Activated B cell treated with CpG ODN at 0.5 μM for 24 hours (primary cell): ENCODE data around the gene CRACDL. TPM values are rescaled to one million over a fixed set of nuclear protein-coding genes. Genes with fewer than 3 reads are reported as not detected.

Source experiments
- ATAC-seq: fragments of 200-7000 bp; cut with Tn5 transposase; one replicate; pipeline ENCODE4 v1.10.0; 2021; ENCODE audit warnings: low read depth, mild to moderate bottlenecking, moderate library complexity
- CTCF ChIA-PET: fragments of 350-600 bp; sonication (Branson Sonifier 250); formaldehyde crosslinking; loops from one replicate; lab custom pipeline; 2021; ENCODE audit warnings: antibody characterized with exemption; lab: Charles Lee
- POLR2A ChIA-PET: fragments of 350-600 bp; sonication (Branson Sonifier 250); formaldehyde crosslinking; loops from one replicate; lab custom pipeline; 2021; ENCODE audit warnings: antibody characterized with exemption; lab: Charles Lee
- DNase-seq: peaks from one replicate; pipeline ENCODE4 v3.0.0; 2022
- H3K27ac Mint-ChIP-seq: one replicate; pipeline ENCODE4 v1.8.0; 2020; ENCODE audit warnings: mixed read lengths
- H3K27me3 Mint-ChIP-seq: one replicate; pipeline ENCODE4 v1.8.0; 2021; ENCODE audit warnings: mixed read lengths
- H3K36me3 Mint-ChIP-seq: one replicate; pipeline ENCODE4 v1.8.0; 2021; ENCODE audit warnings: low read depth, mixed read lengths
- H3K4me1 Mint-ChIP-seq: one replicate; pipeline ENCODE4 v1.8.0; 2021; ENCODE audit warnings: mixed read lengths
- H3K4me3 Mint-ChIP-seq: one replicate; pipeline ENCODE4 v1.8.0; 2020; ENCODE audit warnings: mild to moderate bottlenecking, mixed read lengths
- H3K9me3 Mint-ChIP-seq: one replicate; pipeline ENCODE4 v1.8.0; 2020; ENCODE audit warnings: mixed read lengths
- intact Hi-C: fragments of 100-400 bp; cut with micrococcal nuclease; formaldehyde crosslinking; loops from one replicate; pipeline ENCODE4 v1.15.1; 2024
- total RNA-seq: library from RNA; stranded (reverse); gene quantifications from 2 replicates; pipeline ENCODE4 v1.2.3, GENCODE V29; 2022
- TF ChIP-seq, protein P1 (sequence below): fragments of 200-600 bp; IDR thresholded peaks from one replicate; pipeline ENCODE4 v1.8.0; 2022; ENCODE audit warnings: antibody characterized with exemption, mild to moderate bottlenecking

CRACDL gene
- total RNA-seq, 1 donor from 2014 or later: not detected

DNA sequence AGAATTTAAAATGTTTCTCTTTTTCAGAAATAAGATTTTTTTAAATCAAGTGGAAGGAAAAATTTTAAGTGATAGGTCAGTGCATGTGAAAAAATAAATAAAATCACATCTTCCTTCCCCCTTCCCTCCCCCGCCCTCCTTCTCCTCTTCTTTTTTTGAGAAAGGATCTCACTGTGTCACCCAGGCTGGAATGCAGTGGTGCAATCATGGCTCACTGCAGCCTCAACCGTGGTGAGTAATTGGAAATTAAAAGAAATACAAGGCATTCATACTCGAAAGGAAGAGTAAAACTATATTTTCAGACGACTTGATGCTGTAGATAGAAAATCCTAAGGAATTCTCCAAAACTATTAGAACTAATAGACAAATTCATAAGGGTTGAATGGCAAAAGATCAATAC, 16.9 kb upstream of the CRACDL start:
- Mint-ChIP-seq H3K36me3 (no peaks in the 10 kb centered on the region), H3K9me3 (no peaks in the 10 kb centered on the region), H3K4me3 (no peak overlapping the region), H3K4me1 (no peaks in the 10 kb centered on the region), H3K27me3 (peaks cover 18% of the 10 kb centered on the region), H3K27ac (no peak overlapping the region)
- ChIA-PET POLR2A (no interaction called here), CTCF (no interaction called here)
- TF ChIP-seq, protein P1, sequence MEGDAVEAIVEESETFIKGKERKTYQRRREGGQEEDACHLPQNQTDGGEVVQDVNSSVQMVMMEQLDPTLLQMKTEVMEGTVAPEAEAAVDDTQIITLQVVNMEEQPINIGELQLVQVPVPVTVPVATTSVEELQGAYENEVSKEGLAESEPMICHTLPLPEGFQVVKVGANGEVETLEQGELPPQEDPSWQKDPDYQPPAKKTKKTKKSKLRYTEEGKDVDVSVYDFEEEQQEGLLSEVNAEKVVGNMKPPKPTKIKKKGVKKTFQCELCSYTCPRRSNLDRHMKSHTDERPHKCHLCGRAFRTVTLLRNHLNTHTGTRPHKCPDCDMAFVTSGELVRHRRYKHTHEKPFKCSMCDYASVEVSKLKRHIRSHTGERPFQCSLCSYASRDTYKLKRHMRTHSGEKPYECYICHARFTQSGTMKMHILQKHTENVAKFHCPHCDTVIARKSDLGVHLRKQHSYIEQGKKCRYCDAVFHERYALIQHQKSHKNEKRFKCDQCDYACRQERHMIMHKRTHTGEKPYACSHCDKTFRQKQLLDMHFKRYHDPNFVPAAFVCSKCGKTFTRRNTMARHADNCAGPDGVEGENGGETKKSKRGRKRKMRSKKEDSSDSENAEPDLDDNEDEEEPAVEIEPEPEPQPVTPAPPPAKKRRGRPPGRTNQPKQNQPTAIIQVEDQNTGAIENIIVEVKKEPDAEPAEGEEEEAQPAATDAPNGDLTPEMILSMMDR: no peak
- no peak for ATAC-seq
- intact Hi-C loops: no loop called here
- DNase-seq: no peak

DNA sequence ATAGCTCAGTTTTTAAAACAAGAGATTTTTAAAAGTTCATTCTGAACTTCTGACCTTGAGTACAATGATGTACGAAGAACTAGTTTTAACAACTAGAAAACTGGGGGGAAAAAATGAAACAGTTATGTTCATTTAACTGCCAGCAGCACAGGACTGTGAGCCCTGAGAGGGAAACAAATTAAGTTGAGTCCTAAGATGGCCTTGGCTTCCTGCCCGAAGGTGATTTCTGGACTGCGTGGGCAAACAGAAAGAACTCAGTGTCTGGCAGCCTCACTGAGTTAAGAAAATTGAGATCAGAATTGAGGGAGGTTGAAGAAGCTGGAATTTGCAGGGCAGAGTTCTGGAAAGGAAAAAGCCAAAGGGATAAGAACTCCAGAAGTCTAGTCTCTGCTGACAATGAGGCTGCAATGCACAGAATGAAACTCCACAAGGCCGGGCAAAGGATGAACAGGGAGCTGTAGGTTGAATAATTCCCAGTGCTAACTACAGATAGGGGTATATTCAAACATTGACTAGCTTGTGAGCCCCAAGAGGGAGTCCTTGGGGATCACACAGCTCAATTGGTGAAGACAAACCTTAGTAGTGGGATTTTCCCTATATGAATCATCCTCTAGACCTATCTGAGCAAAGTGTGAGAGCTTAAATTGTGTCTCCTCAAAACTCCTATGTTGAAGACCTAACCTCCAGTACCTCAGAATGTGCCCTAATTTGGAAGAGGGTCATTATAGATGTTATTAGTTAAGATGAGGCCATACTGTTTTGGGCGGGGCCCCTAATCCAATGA, 13.1 kb upstream of the CRACDL start:
- TF ChIP-seq, protein P1: no peak
- no peaks in the 10 kb centered on the region for H3K4me1 Mint-ChIP-seq
- no peaks in the 10 kb centered on the region for H3K9me3 Mint-ChIP-seq
- no peaks in the 10 kb centered on the region for H3K36me3 Mint-ChIP-seq
- peaks cover 27% of the 10 kb centered on the region for H3K27me3 Mint-ChIP-seq
- DNase-seq (no peak), ATAC-seq (no peak)
- CTCF ChIA-PET: no interaction called here
- POLR2A ChIA-PET: no interaction called here
- no peak overlapping the region for H3K27ac Mint-ChIP-seq
- intact Hi-C loops: no loop called here
- H3K4me3 Mint-ChIP-seq: no peak overlapping the region

DNA sequence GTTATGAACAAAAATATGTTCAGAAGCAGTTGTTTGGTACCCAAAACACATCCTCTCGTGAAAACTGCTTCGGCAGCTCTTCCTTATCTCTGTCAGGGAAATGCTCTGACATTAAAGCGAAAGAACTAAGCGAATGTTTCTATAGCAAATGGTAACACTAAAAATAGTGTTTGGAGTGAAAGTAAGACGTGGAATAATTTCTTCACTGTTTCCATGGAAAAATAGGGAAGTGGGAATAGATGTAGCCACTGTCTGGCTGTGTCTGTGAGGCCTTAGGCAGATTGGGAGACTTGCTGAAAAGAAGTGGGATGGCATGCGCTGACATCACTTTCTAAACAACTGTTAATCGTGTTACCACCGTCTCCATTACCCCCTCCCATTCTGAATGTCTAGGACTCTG, 11.5 kb upstream of the CRACDL start:
- POLR2A ChIA-PET: no interaction called here
- Mint-ChIP-seq H3K36me3 (no peaks in the 10 kb centered on the region), H3K9me3 (no peaks in the 10 kb centered on the region), H3K4me1 (no peaks in the 10 kb centered on the region), H3K4me3 (no peak overlapping the region), H3K27me3 (peaks cover 33% of the 10 kb centered on the region), H3K27ac (no peak overlapping the region)
- TF ChIP-seq, protein P1: no peak
- intact Hi-C loops: no loop called here
- no peak for ATAC-seq
- CTCF ChIA-PET: no interaction called here
- no peak for DNase-seq

DNA sequence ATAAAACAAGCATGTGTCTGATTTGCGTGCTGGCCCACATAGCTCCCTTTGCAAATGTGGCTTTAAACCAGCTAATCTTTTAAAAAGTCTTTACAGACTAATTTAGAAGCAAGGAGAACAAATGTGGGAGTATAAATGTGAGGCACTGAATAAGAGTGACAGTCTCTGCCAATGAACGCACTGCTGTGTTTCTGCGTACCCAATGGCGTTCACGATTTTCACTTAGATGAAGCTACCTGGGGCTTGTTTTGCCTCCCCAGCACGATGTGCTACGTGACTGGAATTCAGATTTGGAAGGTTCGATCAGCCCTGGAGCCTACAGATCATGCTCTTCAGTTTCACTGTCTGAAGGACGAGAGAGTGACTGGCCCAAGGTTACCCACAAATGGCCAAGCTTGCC, 10.8 kb upstream of the CRACDL start:
- intact Hi-C loops: no loop called here
- TF ChIP-seq, protein P1: no peak
- no peak for DNase-seq
- ATAC-seq: no peak
- POLR2A ChIA-PET: no interaction called here
- H3K27me3 Mint-ChIP-seq: peaks cover 34% of the 10 kb centered on the region
- CTCF ChIA-PET: no interaction called here
- H3K36me3 Mint-ChIP-seq: no peaks in the 10 kb centered on the region
- H3K9me3 Mint-ChIP-seq: no peaks in the 10 kb centered on the region
- H3K27ac Mint-ChIP-seq: no peak overlapping the region
- H3K4me3 Mint-ChIP-seq: no peak overlapping the region
- H3K4me1 Mint-ChIP-seq: no peaks in the 10 kb centered on the region

DNA sequence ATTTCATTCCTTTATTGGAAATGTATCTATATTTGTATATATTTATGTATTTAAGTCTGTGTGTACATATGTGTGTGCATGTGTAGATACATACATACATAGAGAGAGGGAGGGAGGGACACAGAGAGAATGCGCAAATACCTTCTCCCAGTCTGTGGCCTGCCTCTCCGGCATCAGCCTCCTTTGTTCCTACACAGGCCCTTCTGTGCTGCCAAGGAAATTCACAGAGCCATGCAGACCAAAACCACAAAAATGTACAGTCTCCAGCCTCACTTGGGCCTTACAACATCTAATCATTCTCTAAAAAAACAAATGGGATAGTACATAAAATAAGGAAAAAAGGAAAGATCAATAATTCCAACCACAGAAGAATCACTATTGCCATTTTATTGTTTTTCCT, 8.8 kb upstream of the CRACDL start:
- ChIA-PET POLR2A (no interaction called here), CTCF (no interaction called here)
- intact Hi-C loops: no loop called here
- Mint-ChIP-seq H3K27ac (no peak overlapping the region), H3K27me3 (peaks cover 35% of the 10 kb centered on the region), H3K4me1 (no peaks in the 10 kb centered on the region), H3K36me3 (no peaks in the 10 kb centered on the region), H3K9me3 (no peaks in the 10 kb centered on the region), H3K4me3 (no peak overlapping the region)
- TF ChIP-seq, protein P1: no peak
- no peak for ATAC-seq
- no peak for DNase-seq
